ENCODE results near the gene MYOC. TPM values are rescaled to one million over a fixed set of nuclear protein-coding genes. Genes with fewer than 3 reads are reported as not detected.

MYOC gene
- total RNA-seq, 1 experiment from 2014 or later: not detected

DNA sequence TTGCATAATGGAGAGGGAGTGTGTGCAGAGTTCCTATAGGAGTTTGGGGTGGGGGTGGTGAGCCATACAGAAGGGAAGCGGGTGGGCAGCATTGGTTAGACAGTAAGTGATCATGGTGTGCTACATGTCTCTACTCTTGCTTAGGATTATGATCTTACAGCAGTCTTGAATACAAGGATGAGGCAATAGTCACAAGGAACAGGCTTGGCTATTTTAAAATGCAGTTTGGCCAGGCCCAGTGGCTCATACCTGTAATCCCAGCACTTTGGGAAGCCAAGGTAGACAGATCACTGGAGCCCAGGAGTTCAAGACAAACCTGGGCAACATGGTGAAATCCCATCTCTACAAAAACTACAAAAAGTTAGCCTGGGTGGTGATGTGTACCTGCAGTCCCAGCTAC, 12.3 kb downstream of the MYOC start:
- ChIA-PET CTCF (no interaction called here), POLR2A (no interaction called here), RAD21 (ENCODE audit: low non-redundant PET in 1 of 2, low total read pairs in 2 of 2, uncharacterized antibody in 2 of 2, unreplicated experiment in 2 of 2) (no interaction called here)
- no peaks in the 10 kb centered on the region for H3K9me3 ChIP-seq (ENCODE audit: control insufficient read depth in 1 of 2, insufficient read depth in 1 of 2, low read depth in 1 of 2, low read length in 2 of 2)
- no TSS peak for BruUV-seq (replicated peaks)
- no peak overlapping the region for H2AFZ ChIP-seq (ENCODE audit: low read depth, low read length, poor library complexity, severe bottlenecking)
- H3K4me1 ChIP-seq (ENCODE audit: control insufficient read depth in 1 of 2, insufficient read depth in 2 of 2, low read length in 2 of 2): peaks cover 0 to 6% of the 10 kb centered on the region in 2 experiments; a peak in 2 of 4 replicates
- H3K79me2 ChIP-seq (ENCODE audit: insufficient read depth, low read length): no peaks in the 10 kb centered on the region
- H3K27ac ChIP-seq (ENCODE audit: low read depth, low read length): no peak overlapping the region
- ATAC-seq (no peak), DNase-seq (ENCODE audit: low read depth, low spot score) (no peak)
- TF ChIP-seq ZFX (IDR thresholded peaks at IDR 0.05) (no peak), TCF7L2 (IDR thresholded peaks at IDR 0.05; ENCODE audit: borderline replicate concordance, extremely low read depth, insufficient read depth, insufficient read length) (no peak), POLR2A (IDR thresholded peaks at IDR 0.05; ENCODE audit: borderline replicate concordance, extremely low read depth, insufficient read depth, insufficient read length) (no peak), FOSL1 (IDR thresholded peaks at IDR 0.05; ENCODE audit: low read depth) (no peak), JUND (IDR thresholded peaks at IDR 0.05) (no peak), EGR1 (IDR thresholded peaks at IDR 0.05; ENCODE audit: low read depth) (no peak), SP1 (IDR thresholded peaks at IDR 0.05; ENCODE audit: low read depth) (no peak), SIN3A (IDR thresholded peaks at IDR 0.05; ENCODE audit: low read depth) (no peak), EZH2 (IDR thresholded peaks at IDR 0.05) (no peak), EZH2phosphoT487 (IDR thresholded peaks at IDR 0.05; ENCODE audit: borderline replicate concordance) (no peak), ZNF274 (IDR thresholded peaks at IDR 0.05; ENCODE audit: low read depth, low read length) (no peak), ELF1 (IDR thresholded peaks at IDR 0.05; ENCODE audit: borderline replicate concordance, low read depth) (no peak), YY1 (IDR thresholded peaks at IDR 0.05; ENCODE audit: extremely low read depth, insufficient replicate concordance, low read depth, low read length) (no peak), RAD21 (IDR thresholded peaks at IDR 0.05; ENCODE audit: low read depth) (no peak)
- TF ChIP-seq, protein P1, sequence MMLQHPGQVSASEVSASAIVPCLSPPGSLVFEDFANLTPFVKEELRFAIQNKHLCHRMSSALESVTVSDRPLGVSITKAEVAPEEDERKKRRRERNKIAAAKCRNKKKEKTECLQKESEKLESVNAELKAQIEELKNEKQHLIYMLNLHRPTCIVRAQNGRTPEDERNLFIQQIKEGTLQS (IDR thresholded peaks at IDR 0.05): no peak
- TF ChIP-seq, protein P2, sequence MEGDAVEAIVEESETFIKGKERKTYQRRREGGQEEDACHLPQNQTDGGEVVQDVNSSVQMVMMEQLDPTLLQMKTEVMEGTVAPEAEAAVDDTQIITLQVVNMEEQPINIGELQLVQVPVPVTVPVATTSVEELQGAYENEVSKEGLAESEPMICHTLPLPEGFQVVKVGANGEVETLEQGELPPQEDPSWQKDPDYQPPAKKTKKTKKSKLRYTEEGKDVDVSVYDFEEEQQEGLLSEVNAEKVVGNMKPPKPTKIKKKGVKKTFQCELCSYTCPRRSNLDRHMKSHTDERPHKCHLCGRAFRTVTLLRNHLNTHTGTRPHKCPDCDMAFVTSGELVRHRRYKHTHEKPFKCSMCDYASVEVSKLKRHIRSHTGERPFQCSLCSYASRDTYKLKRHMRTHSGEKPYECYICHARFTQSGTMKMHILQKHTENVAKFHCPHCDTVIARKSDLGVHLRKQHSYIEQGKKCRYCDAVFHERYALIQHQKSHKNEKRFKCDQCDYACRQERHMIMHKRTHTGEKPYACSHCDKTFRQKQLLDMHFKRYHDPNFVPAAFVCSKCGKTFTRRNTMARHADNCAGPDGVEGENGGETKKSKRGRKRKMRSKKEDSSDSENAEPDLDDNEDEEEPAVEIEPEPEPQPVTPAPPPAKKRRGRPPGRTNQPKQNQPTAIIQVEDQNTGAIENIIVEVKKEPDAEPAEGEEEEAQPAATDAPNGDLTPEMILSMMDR (IDR thresholded peaks at IDR 0.05 in 2 of 3, conservative IDR thresholded peaks at IDR 0.05 in 1 of 3; ENCODE audit: borderline replicate concordance in 1 of 3, insufficient read depth in 1 of 3, low read depth in 2 of 3, low read length in 2 of 3): no peak
- TF ChIP-seq, protein P3, sequence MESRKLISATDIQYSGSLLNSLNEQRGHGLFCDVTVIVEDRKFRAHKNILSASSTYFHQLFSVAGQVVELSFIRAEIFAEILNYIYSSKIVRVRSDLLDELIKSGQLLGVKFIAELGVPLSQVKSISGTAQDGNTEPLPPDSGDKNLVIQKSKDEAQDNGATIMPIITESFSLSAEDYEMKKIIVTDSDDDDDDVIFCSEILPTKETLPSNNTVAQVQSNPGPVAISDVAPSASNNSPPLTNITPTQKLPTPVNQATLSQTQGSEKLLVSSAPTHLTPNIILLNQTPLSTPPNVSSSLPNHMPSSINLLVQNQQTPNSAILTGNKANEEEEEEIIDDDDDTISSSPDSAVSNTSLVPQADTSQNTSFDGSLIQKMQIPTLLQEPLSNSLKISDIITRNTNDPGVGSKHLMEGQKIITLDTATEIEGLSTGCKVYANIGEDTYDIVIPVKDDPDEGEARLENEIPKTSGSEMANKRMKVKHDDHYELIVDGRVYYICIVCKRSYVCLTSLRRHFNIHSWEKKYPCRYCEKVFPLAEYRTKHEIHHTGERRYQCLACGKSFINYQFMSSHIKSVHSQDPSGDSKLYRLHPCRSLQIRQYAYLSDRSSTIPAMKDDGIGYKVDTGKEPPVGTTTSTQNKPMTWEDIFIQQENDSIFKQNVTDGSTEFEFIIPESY (IDR thresholded peaks at IDR 0.05; ENCODE audit: extremely low read depth, insufficient replicate concordance, low read length): no peak
- TF ChIP-seq, protein P4, sequence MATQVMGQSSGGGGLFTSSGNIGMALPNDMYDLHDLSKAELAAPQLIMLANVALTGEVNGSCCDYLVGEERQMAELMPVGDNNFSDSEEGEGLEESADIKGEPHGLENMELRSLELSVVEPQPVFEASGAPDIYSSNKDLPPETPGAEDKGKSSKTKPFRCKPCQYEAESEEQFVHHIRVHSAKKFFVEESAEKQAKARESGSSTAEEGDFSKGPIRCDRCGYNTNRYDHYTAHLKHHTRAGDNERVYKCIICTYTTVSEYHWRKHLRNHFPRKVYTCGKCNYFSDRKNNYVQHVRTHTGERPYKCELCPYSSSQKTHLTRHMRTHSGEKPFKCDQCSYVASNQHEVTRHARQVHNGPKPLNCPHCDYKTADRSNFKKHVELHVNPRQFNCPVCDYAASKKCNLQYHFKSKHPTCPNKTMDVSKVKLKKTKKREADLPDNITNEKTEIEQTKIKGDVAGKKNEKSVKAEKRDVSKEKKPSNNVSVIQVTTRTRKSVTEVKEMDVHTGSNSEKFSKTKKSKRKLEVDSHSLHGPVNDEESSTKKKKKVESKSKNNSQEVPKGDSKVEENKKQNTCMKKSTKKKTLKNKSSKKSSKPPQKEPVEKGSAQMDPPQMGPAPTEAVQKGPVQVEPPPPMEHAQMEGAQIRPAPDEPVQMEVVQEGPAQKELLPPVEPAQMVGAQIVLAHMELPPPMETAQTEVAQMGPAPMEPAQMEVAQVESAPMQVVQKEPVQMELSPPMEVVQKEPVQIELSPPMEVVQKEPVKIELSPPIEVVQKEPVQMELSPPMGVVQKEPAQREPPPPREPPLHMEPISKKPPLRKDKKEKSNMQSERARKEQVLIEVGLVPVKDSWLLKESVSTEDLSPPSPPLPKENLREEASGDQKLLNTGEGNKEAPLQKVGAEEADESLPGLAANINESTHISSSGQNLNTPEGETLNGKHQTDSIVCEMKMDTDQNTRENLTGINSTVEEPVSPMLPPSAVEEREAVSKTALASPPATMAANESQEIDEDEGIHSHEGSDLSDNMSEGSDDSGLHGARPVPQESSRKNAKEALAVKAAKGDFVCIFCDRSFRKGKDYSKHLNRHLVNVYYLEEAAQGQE (IDR thresholded peaks at IDR 0.05; ENCODE audit: low read depth): no peak
- intact Hi-C loops (cut with micrococcal nuclease): no loop called here
- no peak overlapping the region for H3K4me3 ChIP-seq (replicated peaks in 1 of 2; ENCODE audit: low read depth in 1 of 2, low read length in 2 of 2)
- no peak overlapping the region for H3K9ac ChIP-seq (ENCODE audit: low read length)
- H3K36me3 ChIP-seq (ENCODE audit: control insufficient read depth in 1 of 2, insufficient read depth in 2 of 2, low read length in 2 of 2): no peaks in the 10 kb centered on the region
- no peaks in the 10 kb centered on the region for H3K27me3 ChIP-seq (ENCODE audit: insufficient read depth, low read length)
- H3K9me2 ChIP-seq (ENCODE audit: insufficient read depth): no peaks in the 10 kb centered on the region
- H4K20me1 ChIP-seq (ENCODE audit: insufficient read depth): no peaks in the 10 kb centered on the region
- no peak overlapping the region for H3K4me2 ChIP-seq (ENCODE audit: low read length)
